Effector memory CD4-positive, alpha-beta T cell (primary cell): ENCODE results near the gene IZUMO4.
A peak's percentile ranks its signal among the peaks of the same experiment; 100 is the strongest.
"Not testable (repeated sequence)": the region's sequence is repeated elsewhere in the genome, so short reads cannot be mapped to it uniquely, and the experiment has no call there.

Source experiments
- DNase-seq, 3 donors: peaks; one replicate each; pipeline ENCODE4 v3.0.0-alpha.2; 2020
- H3K27ac ChIP-seq: 2 replicates; pipeline ENCODE4 v1.7.0; 2013; ENCODE audit warnings: mild to moderate bottlenecking, low read length, moderate library complexity; ENCODE audit not compliant: insufficient read depth, poor library complexity, severe bottlenecking
- H3K27me3 ChIP-seq: replicated peaks from 2 replicates; pipeline ENCODE4 v1.7.0; 2013; ENCODE audit warnings: mild to moderate bottlenecking, low read length; ENCODE audit not compliant: insufficient read depth, control insufficient read depth, poor library complexity, severe bottlenecking
- H3K36me3 ChIP-seq: 2 replicates; pipeline ENCODE4 v1.7.0; 2013; ENCODE audit warnings: mild to moderate bottlenecking, low read length, moderate library complexity; ENCODE audit not compliant: control insufficient read depth, insufficient read depth
- H3K4me1 ChIP-seq: 2 replicates; pipeline ENCODE4 v1.7.0; 2013; ENCODE audit warnings: low read length, mild to moderate bottlenecking; ENCODE audit not compliant: control insufficient read depth, insufficient read depth, poor library complexity, severe bottlenecking
- H3K4me3 ChIP-seq: 2 replicates; pipeline ENCODE4 v1.7.0; 2013; ENCODE audit warnings: low read length, low read depth, mild to moderate bottlenecking; ENCODE audit not compliant: insufficient read depth, poor library complexity, severe bottlenecking
- H3K9me3 ChIP-seq: 2 replicates; pipeline ENCODE4 v1.7.0; 2013; ENCODE audit warnings: mild to moderate bottlenecking, low read length, moderate library complexity; ENCODE audit not compliant: control insufficient read depth

Gene IZUMO4

DNA sequence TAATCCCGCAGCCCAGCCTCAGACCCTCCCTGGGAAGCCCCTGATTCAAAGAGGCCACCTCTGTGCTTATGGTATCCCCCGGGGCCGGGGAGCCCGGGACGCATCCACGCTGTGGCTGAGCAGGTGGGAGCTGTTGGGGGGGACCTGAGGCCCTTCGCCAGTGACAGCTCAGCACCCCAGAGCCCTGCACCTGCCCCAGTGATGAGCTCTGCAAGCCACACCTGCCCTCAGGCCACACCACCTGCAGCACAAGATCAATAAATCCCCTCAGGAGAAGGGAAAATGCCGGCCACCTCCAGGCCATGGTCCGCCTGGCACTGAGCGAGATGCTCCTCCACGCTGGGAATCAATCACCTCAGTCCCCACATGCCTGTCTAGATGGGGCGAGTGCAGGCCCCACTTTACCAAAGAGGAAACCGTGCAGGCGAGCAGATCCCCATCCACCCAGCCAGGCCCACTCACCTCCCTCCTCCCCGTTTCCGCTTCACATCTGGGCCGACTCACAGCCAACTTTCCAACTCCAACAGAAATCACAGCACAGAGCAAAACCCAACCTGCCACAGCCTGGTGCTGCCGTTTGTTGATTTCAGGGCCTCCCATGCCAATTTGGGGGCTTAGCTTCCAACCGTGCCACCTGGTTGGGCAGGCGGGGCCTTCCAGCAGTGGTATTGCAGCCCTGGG lies 13.4 kb upstream of the IZUMO4 start:
- H3K27ac ChIP-seq, result peak overlapping the region; percentile 98
- DNase-seq, result peak; percentile 49 to 64 (median 52)
- peaks cover 23% of the 10 kb centered on the region for H3K36me3 ChIP-seq
- peaks cover 68% of the 10 kb centered on the region for H3K4me1 ChIP-seq
- no peaks in the 10 kb centered on the region for H3K27me3 ChIP-seq
- H3K9me3 ChIP-seq, result no peaks in the 10 kb centered on the region
- peak overlapping the region; percentile 88 for H3K4me3 ChIP-seq

DNA sequence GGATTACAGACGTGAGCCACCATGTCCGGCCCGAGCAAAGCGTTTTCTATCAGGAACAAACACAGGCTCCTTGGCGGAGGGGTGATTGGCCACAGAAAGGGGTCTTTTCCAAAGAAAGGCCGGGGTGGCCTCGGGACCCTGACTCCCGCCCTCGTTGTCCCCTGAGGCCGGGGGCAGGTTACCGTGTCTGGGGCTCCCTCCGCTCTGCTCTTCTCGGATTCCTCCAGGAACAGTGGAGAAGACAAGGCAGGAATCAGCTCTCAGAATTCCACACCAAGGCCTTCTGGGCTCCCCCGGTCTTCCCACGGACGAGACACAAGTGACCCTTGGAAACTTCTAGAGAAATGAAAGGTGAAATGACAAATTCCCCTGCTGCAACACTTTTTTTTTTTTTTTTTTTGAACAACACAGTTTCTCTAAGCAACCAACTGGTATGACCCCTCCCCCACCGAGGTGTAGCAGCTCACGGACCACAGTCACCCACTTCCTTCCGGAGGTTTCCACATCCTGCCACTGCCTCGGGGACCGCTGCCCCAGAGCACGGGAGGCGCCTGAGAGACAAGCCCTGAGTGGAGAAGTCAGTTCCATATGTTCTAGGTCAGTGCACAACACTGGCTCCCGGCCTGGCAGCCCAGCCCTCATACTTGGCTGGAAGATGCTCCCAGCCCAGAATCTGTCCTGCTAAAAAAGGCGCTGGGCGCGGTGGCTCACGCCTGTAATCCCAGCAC lies 11.6 kb upstream of the IZUMO4 start:
- Histone ChIP-seq H3K4me3 (peak overlapping the region; percentile 88), H3K4me1 (peaks cover 76% of the 10 kb centered on the region), H3K27me3 (no peaks in the 10 kb centered on the region), H3K27ac (peak overlapping the region; percentile 98), H3K36me3 (peaks cover 6% of the 10 kb centered on the region), H3K9me3 (no peaks in the 10 kb centered on the region)
- DNase-seq, result peak; percentile 90 to 94 (median 91)

DNA sequence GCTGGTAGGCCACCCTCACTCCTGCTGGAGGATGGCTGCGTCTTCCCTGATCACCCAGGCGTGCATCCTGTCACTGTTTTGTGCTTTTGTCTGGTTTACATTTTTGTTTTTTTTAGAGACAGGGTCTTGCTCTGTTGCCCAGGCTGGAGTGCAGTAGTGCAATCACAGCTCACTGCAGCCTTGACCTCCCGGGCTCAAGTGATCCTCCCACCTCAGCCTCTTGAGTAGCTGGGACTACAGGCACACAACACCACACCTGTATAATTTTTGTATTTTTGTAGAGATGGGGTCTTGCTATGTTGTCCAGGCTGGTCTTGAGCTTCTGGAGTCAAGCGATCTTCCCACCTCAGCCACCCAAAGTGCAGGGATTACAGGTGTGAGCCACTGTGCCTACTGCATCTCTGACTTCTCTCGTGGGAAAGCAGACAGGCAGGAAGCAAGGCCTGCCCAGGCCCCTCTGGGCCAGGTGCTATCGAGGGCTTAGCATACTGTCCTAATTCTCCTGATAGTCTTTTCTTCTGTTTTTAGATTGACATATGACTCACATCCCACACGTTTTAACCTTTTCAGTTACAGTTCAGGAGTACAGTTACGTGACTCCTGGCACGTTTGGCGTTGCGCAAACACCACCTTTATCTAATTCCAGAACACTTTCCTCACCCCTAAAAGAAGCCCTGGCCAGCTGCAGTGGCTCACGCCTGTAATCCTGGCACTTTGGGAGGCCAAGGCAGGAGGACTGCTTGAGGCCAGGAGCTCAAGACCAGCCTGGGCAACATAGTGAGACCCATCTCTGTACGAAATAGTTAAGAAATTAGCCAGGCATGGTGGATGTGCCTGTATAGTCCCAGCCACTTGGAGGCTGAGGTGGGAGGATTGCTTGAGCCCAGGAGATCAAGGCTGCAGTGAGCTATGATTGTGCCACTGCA lies 9.8 kb upstream of the IZUMO4 start:
- H3K9me3 ChIP-seq, H3K4me3 ChIP-seq, H3K27me3 ChIP-seq, DNase-seq, H3K36me3 ChIP-seq: not testable (repeated sequence)
- Histone ChIP-seq H3K27ac (peak overlapping the region; percentile 68), H3K4me1 (peaks cover 74% of the 10 kb centered on the region)

DNA sequence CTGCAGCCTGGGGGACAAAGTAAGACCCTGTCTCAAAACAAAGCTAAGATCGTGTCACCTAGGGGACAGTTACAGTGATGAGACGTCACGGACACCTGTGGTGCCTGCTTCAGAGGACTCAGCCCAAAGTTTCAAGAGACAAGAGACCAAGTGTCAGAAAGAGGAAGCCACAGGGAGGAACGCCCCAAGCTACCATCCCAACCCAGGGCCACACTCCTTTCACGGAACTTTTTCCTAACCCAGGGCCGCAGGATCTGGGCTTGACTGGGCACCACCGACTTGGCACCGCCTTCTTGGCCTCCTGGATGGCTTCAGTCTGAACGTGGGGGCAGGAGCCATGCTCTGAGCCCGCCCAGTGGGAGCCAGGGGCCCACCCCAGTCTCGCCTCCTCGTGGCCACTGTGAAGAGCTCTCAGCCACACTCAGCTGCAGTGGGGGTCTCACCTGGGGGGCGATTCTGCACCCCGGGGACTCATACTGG lies 9.1 kb upstream of the IZUMO4 start:
- DNase-seq, result no peak
- Histone ChIP-seq H3K36me3 (peaks cover 4% of the 10 kb centered on the region), H3K4me1 (peaks cover 71% of the 10 kb centered on the region), H3K27me3 (no peaks in the 10 kb centered on the region), H3K4me3 (no peak overlapping the region), H3K27ac (peak overlapping the region; percentile 68), H3K9me3 (no peaks in the 10 kb centered on the region)

DNA sequence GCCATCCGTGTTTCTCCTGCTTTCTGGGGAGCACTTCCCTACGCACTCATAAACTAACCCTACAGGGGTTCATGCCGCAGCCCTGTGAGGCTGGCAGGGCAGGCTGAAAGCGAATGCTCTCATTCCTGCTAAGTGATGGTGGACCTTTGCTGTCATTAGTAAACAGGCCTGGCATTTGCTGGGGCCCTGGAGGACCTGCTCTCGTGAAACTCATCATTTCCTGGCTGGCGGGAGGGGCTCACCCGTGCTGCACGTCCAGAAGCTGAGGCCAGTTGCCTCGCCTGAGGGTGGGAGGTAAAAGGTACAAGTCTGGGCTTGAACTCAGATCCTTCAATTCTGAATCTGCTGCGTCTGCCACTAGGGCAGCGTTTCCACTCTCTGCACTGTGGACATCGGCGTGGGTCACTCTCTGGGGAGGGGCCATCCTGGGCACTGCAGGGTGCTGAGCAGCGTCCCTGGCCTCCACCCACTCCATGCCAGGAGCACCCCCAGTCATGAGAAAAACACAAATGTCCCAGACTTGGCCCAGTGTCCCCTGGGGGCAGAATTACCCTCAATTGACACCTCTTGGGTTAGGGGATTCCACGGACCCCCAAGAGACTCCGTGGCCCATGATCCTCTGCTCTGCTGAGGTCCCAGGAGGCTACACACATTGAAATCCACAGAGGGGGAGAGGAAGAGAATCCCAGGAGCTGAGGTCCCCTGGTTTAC lies 7.6 kb upstream of the IZUMO4 start:
- peaks cover 74% of the 10 kb centered on the region for H3K4me1 ChIP-seq
- no peaks in the 10 kb centered on the region for H3K9me3 ChIP-seq
- no peaks in the 10 kb centered on the region for H3K27me3 ChIP-seq
- peaks cover 12% of the 10 kb centered on the region for H3K36me3 ChIP-seq
- DNase-seq, result no peak
- H3K27ac ChIP-seq, result peak overlapping the region; percentile 57
- H3K4me3 ChIP-seq, result no peak overlapping the region

DNA sequence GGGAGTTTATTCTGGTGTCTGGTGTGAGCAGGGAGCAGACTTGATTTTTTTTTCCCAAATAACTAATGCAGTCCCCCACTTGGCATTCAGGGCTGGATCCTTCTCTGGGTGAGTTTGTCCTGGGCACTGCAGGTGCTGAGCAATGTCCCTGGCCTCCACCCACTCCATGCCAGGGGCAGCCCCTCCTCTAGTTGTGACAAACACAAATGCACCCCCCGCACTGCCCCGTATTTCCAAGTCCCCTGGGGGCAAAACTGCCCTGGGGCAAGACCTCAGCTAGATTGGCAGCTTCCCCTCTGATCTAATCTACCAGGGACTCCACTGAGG lies 7.0 kb upstream of the IZUMO4 start:
- no peak for DNase-seq
- Histone ChIP-seq H3K36me3 (peaks cover 12% of the 10 kb centered on the region), H3K27me3 (no peaks in the 10 kb centered on the region), H3K4me3 (no peak overlapping the region), H3K27ac (peak overlapping the region; percentile 57), H3K4me1 (peaks cover 74% of the 10 kb centered on the region), H3K9me3 (no peaks in the 10 kb centered on the region)

DNA sequence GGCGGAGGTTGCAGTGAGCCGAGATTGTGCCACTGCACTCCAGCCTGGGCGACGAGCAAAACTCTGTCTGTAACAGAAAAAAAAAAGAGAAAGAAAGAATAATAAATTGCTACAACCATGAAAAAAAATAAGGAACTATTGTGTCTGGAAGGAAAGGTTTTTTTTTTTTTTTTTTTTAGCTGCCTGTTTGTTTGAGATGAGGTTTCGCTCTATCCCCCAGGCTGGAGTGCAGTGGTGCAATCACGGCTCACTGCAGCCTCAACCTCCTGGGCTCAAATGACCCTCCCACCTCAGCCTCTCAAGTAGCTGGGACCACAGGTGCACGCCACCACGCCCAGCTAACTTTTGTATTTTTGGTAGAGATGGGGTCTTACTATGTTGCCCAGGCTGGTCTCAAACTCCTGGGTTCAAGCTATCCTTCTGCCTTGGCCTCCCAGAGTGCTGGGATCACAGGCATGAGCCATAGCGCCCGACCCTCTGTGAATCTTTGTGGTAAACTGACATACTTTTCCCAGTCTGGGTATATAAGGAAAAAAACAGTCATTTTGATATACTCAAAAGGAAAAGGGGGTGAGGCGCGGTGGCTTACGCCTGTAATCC lies 4.7 kb upstream of the IZUMO4 start:
- not testable (repeated sequence) for H3K27ac ChIP-seq, H3K9me3 ChIP-seq, H3K4me3 ChIP-seq, H3K27me3 ChIP-seq, DNase-seq
- H3K4me1 ChIP-seq, result peaks cover 58% of the 10 kb centered on the region
- peaks cover 12% of the 10 kb centered on the region for H3K36me3 ChIP-seq

DNA sequence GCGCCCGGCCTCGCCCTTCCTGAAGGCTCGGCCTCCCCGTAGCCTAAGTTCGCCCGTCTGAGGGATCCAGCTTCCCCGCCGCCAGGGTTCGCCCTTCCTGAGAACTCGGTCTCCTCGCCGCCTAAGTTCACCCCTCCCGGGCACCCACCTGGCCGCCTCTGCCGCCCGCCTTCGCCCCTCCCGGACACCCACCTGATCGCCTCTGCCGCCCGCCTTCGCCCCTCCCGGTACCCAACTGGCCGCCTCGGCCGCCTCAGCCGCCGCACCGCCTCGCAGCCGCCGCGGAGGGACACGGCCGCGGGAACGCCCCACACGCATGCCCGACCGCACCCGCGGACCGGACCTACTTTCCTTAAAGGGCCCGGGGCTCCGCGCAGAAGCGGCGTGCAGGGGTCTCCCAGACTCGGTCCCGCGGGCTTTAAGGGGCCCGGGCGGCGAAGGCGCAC lies 658 bp upstream of the IZUMO4 start, which contains the start of gene MOB3A:
TSS of gene MOB3A (minus strand) at position 293 of the 446 bp plus-strand sequence. CDS start 17,766 bp downstream, outside the sequence.
- H3K4me1 ChIP-seq, result peaks cover 32% of the 10 kb centered on the region
- DNase-seq, result no peak
- H3K4me3 ChIP-seq, result peak within 1 kb of the TSS; percentile 86
- H3K36me3 ChIP-seq, result peaks cover 19% of the 10 kb centered on the region
- H3K27me3 ChIP-seq, result no peaks in the 10 kb centered on the region
- H3K27ac ChIP-seq, result peak within 1 kb of the TSS; percentile 91
- H3K9me3 ChIP-seq, result no peaks in the 10 kb centered on the region
